HL-60 (cell line): ENCODE results near the gene DGUOK.

ENCODE experiments used
- DNase-seq, 2 experiments: peaks; one replicate each; pipeline ENCODE4 v3.0.0-alpha.2; 2010 to 2020; ENCODE audit warnings: low read depth in 1 of 2, low spot score in 1 of 2
- H3K27ac ChIP-seq: fragments of 250-450 bp; sonication (Bioruptor Pico); replicated peaks from 2 replicates; pipeline ENCODE4 v1.5.1; 2020; ENCODE audit warnings: mild to moderate bottlenecking, moderate library complexity
- H3K27me3 ChIP-seq: fragments of 250-450 bp; sonication (Bioruptor Pico); 2 replicates; pipeline ENCODE4 v1.5.1; 2021; ENCODE audit warnings: mild to moderate bottlenecking, moderate library complexity; ENCODE audit not compliant: insufficient read depth, poor library complexity, severe bottlenecking
- H3K4me3 ChIP-seq: replicated peaks from 2 replicates; pipeline ENCODE4 v1.5.1; 2011; ENCODE audit warnings: mild to moderate bottlenecking, control low read depth, low read length; ENCODE audit not compliant: insufficient read depth
- CTCF ChIP-seq: IDR thresholded peaks from one replicate; pipeline ENCODE4 v1.5.1; 2011; ENCODE audit warnings: low read length, control low read depth, inconsistent platforms; ENCODE audit not compliant: insufficient read depth
- GABPA ChIP-seq: IDR thresholded peaks from 2 replicates; pipeline ENCODE4 v1.6.1; 2012; ENCODE audit warnings: low read depth
- POLR2AphosphoS5 ChIP-seq: IDR thresholded peaks from 2 replicates; pipeline ENCODE4 v1.6.1; 2012; ENCODE audit warnings: low read depth
- REST ChIP-seq: IDR thresholded peaks from 2 replicates; pipeline ENCODE4 v1.6.1; 2012; ENCODE audit warnings: low read depth; ENCODE audit not compliant: insufficient replicate concordance
- SPI1 ChIP-seq: IDR thresholded peaks from 2 replicates; pipeline ENCODE4 v1.6.1; 2012; ENCODE audit warnings: low read depth, mild to moderate bottlenecking, borderline replicate concordance

DGUOK gene

GRCh38 chr2:74005786-74006185, 79.1 kb downstream of the DGUOK start:
- no peak for DNase-seq
- H3K27ac ChIP-seq, result no peak overlapping the region
- no peak overlapping the region for H3K4me3 ChIP-seq
- TF ChIP-seq REST (no peak), POLR2AphosphoS5 (no peak), GABPA (no peak), CTCF (no peak), SPI1 (no peak)
- H3K27me3 ChIP-seq, result no peaks in the 10 kb centered on the region

GRCh38 chr2:74006459-74006858, 79.8 kb downstream of the DGUOK start:
- no peak for TF ChIP-seq CTCF
- TF ChIP-seq REST, result no peak
- TF ChIP-seq SPI1, result no peak
- no peak for TF ChIP-seq POLR2AphosphoS5
- TF ChIP-seq GABPA, result no peak
- H3K27ac ChIP-seq, result no peak overlapping the region
- H3K27me3 ChIP-seq, result no peaks in the 10 kb centered on the region
- H3K4me3 ChIP-seq, result no peak overlapping the region
- no peak for DNase-seq

- no peak for TF ChIP-seq SPI1
- no peak for TF ChIP-seq CTCF
- TF ChIP-seq REST, result no peak
- TF ChIP-seq POLR2AphosphoS5, result no peak
- TF ChIP-seq GABPA, result no peak
- DNase-seq, result no peak
- Histone ChIP-seq H3K27ac (no peak overlapping the region), H3K4me3 (no peak overlapping the region), H3K27me3 (no peaks in the 10 kb centered on the region)
Measured at GRCh38 chr2:74007121-74007520, 80.4 kb downstream of the DGUOK start.
